ENCODE results near the gene ASGR2. TPM values are rescaled to one million over a fixed set of nuclear protein-coding genes. Genes with fewer than 3 reads are reported as not detected.
"Not testable (repeated sequence)": the region's sequence is repeated elsewhere in the genome, so short reads cannot be mapped to it uniquely, and the experiment has no call there.

ASGR2 gene
- total RNA-seq, 2 experiments from 2014 or later = 0.20 to 0.36 TPM

GRCh38 chr17:7102421-7102820 lies 12.2 kb downstream of the ASGR2 start:
- Histone ChIP-seq H3K27ac (ENCODE audit: low read depth in 1 of 2, low read length in 2 of 2) (no peak overlapping the region), H3K27me3 (ENCODE audit: control insufficient read depth in 1 of 2, insufficient read depth in 2 of 2, low read length in 2 of 2) (no peaks in the 10 kb centered on the region), H3K36me3 (ENCODE audit: insufficient read depth, low read length) (no peaks in the 10 kb centered on the region), H3K9me3 (ENCODE audit: control insufficient read depth in 1 of 2, insufficient read depth in 1 of 2, low read length in 2 of 2) (no peaks in the 10 kb centered on the region), H3K4me1 (ENCODE audit: insufficient read depth, low read length) (no peaks in the 10 kb centered on the region), H3K4me3 (ENCODE audit: low read length) (no peak overlapping the region)
- DNase-seq (no peak), ATAC-seq (ENCODE audit: poor library complexity) (no peak)
- Mint-ChIP-seq H3K9me3 (no peaks in the 10 kb centered on the region), H3K27ac (no peak overlapping the region), H3K4me3 (no peak overlapping the region), H3K4me1 (ENCODE audit: low read depth) (no peaks in the 10 kb centered on the region), H3K27me3 (no peaks in the 10 kb centered on the region), H3K36me3 (ENCODE audit: low read depth) (no peaks in the 10 kb centered on the region)
- intact Hi-C loops (cut with DNase I, micrococcal nuclease) = no loop called here
- ChIA-PET POLR2A (interaction anchor here (0.5 kb wide), 1 partner anchor 28 kb away, joined by 6 read pairs; no protein-coding TSS in a partner anchor), CTCF (interaction anchor here (1.5 kb wide), 1 partner anchor 51 kb away, joined by 3 read pairs; no protein-coding TSS in a partner anchor)
- TF ChIP-seq CTCF (IDR thresholded peaks at IDR 0.05) = no peak

- Mint-ChIP-seq H3K4me1 (ENCODE audit: low read depth) (no peaks in the 10 kb centered on the region), H3K27ac (no peak overlapping the region), H3K36me3 (ENCODE audit: low read depth) (no peaks in the 10 kb centered on the region), H3K9me3 (no peaks in the 10 kb centered on the region), H3K27me3 (no peaks in the 10 kb centered on the region), H3K4me3 (no peak overlapping the region)
- Histone ChIP-seq H3K36me3 (ENCODE audit: insufficient read depth, low read length) (no peaks in the 10 kb centered on the region), H3K9me3 (ENCODE audit: control insufficient read depth in 1 of 2, insufficient read depth in 1 of 2, low read length in 2 of 2) (no peaks in the 10 kb centered on the region), H3K4me1 (ENCODE audit: insufficient read depth, low read length) (no peaks in the 10 kb centered on the region), H3K27me3 (ENCODE audit: control insufficient read depth in 1 of 2, insufficient read depth in 2 of 2, low read length in 2 of 2) (no peaks in the 10 kb centered on the region), H3K27ac (ENCODE audit: low read depth in 1 of 2, low read length in 2 of 2) (no peak overlapping the region), H3K4me3 (ENCODE audit: low read length) (no peak overlapping the region)
- ATAC-seq (ENCODE audit: poor library complexity) = no peak
- POLR2A ChIA-PET = no interaction called here
- TF ChIP-seq CTCF (IDR thresholded peaks at IDR 0.05) = no peak
- no peak for DNase-seq
- intact Hi-C loops (cut with DNase I, micrococcal nuclease) = no loop called here
- CTCF ChIA-PET = interaction anchor here (1.5 kb wide), 1 partner anchor 52 kb away, joined by 3 read pairs; no protein-coding TSS in a partner anchor
Observed at GRCh38 chr17:7101531-7101930, 13.1 kb downstream of the ASGR2 start.

GRCh38 chr17:7100641-7101379 lies 13.8 kb downstream of the ASGR2 start:
- ATAC-seq (ENCODE audit: poor library complexity); H3K27ac Mint-ChIP-seq; H3K9me3 Mint-ChIP-seq; H3K4me1 ChIP-seq (ENCODE audit: insufficient read depth, low read length); H3K36me3 Mint-ChIP-seq (ENCODE audit: low read depth); POLR2A ChIA-PET; H3K4me3 ChIP-seq (ENCODE audit: low read length); DNase-seq; H3K27me3 Mint-ChIP-seq; H3K9me3 ChIP-seq (ENCODE audit: control insufficient read depth in 1 of 2, insufficient read depth in 1 of 2, low read length in 2 of 2); H3K27me3 ChIP-seq (ENCODE audit: control insufficient read depth in 1 of 2, insufficient read depth in 2 of 2, low read length in 2 of 2); intact Hi-C loops (cut with DNase I, micrococcal nuclease); H3K4me1 Mint-ChIP-seq (ENCODE audit: low read depth); H3K27ac ChIP-seq (ENCODE audit: low read depth in 1 of 2, low read length in 2 of 2); H3K36me3 ChIP-seq (ENCODE audit: insufficient read depth, low read length); H3K4me3 Mint-ChIP-seq: not testable (repeated sequence)
- CTCF ChIA-PET = interaction anchor here (1.5 kb wide), 1 partner anchor 53 kb away, joined by 3 read pairs; no protein-coding TSS in a partner anchor

Measured in CD4-positive, alpha-beta T cell (primary cell).